ENCODE results near the gene RHO.

Gene RHO

GRCh38 chr3:129548104-129548965, 19.9 kb downstream of the RHO start:
- no peak for DNase-seq

- DNase-seq = no peak
These were observed 20.8 kb downstream of the RHO start for GRCh38 chr3:129549006-129549800.

- no peak for DNase-seq
These were observed 21.4 kb downstream of the RHO start for GRCh38 chr3:129549805-129550204.

- DNase-seq = no peak
These were observed 24.0 kb downstream of the RHO start for GRCh38 chr3:129552287-129553050.

GRCh38 chr3:129553171-129553570, 24.7 kb downstream of the RHO start:
- no peak for DNase-seq

- no peak for DNase-seq
These were observed 25.3 kb downstream of the RHO start for GRCh38 chr3:129553719-129554118.

- no peak for DNase-seq
These were observed 26.1 kb downstream of the RHO start for GRCh38 chr3:129554356-129555152.

GRCh38 chr3:129555153-129555550, 26.7 kb downstream of the RHO start:
- DNase-seq = no peak

GRCh38 chr3:129555616-129556357, 27.3 kb downstream of the RHO start:
- DNase-seq = no peak

GRCh38 chr3:129556358-129556695, 27.9 kb downstream of the RHO start:
- no peak for DNase-seq

- DNase-seq = no peak
These were observed 28.6 kb downstream of the RHO start for GRCh38 chr3:129556890-129557547.

- no peak for DNase-seq
These were observed 29.1 kb downstream of the RHO start for GRCh38 chr3:129557548-129557894.

GRCh38 chr3:129558081-129558771, 29.8 kb downstream of the RHO start:
- no peak for DNase-seq

GRCh38 chr3:129558772-129559564, 30.5 kb downstream of the RHO start:
- DNase-seq = no peak

- no peak for DNase-seq
These were observed 31.2 kb downstream of the RHO start for GRCh38 chr3:129559565-129560079.

- no peak for DNase-seq
These were observed 31.9 kb downstream of the RHO start for GRCh38 chr3:129560269-129560787.

GRCh38 chr3:129560911-129561594, 32.6 kb downstream of the RHO start:
- DNase-seq = no peak

GRCh38 chr3:129561619-129562248, 33.3 kb downstream of the RHO start:
- no peak for DNase-seq

Measured in NCI-H187 treated with DMSO at 0.1 percent for 48 hours (cell line).